GM21381 (cell line): ENCODE measurements around the gene HOXA3.

Experiments
- ATAC-seq: cut with Tn5 transposase; IDR thresholded peaks from one replicate; pipeline ENCODE4 v1.9.1; 2021; ENCODE audit warnings: mild to moderate bottlenecking, moderate library complexity; ENCODE audit not compliant: unreplicated experiment

HOXA3 gene

GRCh38 chr7:27116962-27117886, 35.2 kb downstream of the HOXA3 start:
- no peak for ATAC-seq

DNA sequence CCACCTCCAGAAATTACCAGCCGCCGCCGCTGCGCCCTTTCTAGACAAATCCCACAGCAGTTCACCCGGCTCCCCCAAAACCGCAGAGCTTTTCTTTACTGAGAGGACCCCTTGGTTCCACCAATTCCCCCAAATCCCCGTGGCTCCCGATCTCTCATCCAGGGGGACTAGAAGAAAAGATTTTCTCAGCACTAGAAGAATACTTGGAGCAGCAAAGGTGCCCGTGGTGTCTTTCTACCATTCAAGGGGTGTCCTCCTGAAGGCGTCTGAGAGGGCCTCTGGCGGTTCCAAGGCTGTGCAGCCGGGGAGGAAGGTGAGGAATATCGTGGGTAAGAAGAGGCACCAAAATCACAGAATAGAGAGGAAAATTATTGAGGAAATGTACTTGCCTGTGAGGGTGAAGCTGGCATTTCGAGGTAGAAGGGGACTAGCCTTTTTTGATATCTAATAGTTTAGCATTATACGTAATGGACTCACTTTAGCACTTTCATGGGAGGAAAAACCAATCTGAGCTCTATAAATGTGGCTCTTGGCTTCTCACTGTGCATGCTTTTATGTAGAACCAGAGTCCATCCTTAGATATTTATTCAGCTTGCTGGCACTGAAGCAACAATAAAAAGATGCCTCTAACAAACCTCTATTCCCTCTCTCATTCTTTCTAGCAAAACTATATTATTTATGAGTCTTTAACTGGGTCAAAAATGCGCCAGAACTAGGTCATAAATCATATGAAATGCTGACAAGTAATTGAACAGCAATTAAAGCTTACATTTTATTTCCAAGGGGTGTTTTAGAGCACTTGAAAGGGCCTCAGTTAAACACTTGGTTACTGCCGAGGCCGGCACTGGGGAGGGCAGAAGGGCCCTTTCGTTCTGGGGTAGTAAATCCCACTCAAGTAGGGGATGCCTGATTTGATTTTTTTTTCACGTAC, 36.1 kb downstream of the HOXA3 start:
- no peak for ATAC-seq

- no peak for ATAC-seq
These were observed 37.0 kb downstream of the HOXA3 start for GRCh38 chr7:27115221-27116026.

GRCh38 chr7:27114881-27115220, 37.5 kb downstream of the HOXA3 start:
- no peak for ATAC-seq

- ATAC-seq = no peak
These were observed 38.2 kb downstream of the HOXA3 start for GRCh38 chr7:27113991-27114769.

DNA sequence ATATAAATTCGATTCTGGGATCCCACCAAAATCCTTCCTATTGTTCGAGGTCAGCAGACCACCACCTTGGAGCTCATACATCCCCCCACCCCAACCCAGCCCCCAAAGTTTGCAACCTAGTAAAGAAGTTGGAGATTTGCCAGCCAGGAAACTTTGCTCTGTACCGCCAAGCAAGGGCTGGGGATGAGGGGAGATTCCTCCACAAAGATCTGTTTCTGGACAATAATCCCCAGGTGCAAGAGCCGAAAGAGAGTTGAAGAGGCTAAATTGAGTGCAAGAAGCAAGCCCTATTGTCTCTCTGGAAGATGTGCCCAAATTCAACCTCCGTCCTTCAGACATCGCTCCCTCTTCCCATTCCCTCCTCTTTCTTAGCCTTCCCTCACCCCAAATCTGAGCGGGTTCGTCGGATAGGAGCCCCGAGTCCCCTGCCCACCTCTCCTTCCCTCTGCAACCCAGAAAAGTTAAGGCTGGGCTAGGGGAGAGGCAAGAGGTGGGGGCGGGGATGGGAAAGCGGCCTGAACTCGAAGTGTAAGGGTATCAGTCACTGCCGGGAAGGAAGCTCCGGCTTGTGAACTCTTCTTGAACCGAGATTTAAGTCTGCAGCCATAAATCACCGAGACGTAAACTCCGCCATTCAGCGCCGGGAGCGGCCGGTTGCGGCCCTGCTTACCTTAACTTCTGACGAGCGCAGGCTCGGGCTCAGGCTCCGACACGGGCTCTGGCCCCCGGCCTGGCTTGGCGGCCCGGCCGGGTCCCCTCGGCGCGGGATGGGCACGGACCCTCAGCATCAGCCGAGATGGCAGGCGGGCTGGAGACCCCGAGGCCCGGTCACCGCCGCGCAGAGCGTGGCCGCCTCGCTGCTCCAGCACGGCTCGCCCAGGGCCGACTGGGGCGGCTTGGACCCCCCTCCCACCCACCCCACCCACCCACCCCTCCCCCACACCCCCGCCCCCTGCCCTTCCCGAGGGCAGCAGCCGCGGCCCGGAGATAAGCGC, 39.1 kb downstream of the HOXA3 start:
- ATAC-seq = no peak

- no peak for ATAC-seq
These were observed 40.0 kb downstream of the HOXA3 start for GRCh38 chr7:27112361-27112760.

DNA sequence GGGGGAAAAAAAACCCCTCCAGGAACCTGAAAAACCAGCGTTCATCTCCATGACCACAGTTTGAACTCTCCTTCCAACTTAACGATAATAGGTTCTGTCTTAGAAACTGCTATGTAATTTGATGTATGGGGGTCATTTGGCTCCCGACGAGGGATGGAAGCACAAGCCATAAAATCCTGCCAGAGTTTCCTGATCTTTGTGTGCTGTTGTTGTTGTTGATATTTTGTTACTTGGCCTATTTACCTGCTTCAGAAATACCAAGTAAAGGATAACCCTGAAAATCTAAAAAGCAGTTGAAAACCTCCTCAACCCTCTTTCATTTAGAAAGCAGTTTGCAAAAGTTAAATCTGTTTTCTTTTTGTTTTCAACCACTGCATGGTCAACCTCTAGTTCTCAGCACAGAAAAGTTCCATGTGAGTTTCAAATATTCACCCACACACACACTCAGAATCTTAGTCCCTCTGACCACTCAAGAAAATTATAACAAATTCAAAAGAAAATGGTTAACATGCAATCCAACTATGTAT, 40.6 kb downstream of the HOXA3 start:
- no peak for ATAC-seq

GRCh38 chr7:27111042-27111750, 41.2 kb downstream of the HOXA3 start:
- no peak for ATAC-seq

GRCh38 chr7:27110186-27111031, 42.0 kb downstream of the HOXA3 start:
- no peak for ATAC-seq

DNA sequence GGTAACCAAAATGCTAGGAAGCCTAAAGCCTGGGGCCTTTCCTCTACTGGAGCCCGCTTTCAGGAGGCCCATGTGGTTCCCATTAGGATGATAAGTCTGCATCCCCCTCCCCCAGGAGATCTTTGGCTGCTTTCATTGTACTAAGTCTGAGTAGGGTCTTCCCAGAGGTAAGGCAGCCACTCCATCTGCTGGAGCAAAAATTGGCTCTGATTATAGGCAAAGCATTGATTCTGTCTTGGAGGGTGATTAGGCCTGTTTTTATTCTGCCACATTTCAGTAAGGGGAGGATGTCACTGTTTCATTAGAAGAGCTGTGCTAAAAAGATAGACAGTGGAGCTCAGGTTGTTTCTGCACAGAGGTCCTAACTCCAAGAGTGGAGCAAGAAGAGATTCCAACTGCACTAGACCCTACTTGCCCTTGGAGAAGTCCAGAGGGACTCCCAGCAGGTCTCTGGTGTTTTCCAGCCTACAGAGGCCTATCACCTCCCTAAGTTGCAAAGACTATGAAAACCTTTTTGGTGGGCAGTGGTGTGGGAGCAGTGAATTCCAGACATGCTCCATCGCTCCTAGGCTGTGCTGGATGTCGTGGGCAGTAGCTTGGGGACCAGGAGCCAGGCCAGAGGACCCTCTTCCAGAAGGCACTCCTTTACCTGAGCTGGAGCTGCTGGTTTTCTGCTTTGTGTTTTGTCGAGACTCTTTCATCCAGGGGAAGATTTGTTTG, 42.8 kb downstream of the HOXA3 start:
- ATAC-seq = no peak

GRCh38 chr7:27108390-27109127, 43.8 kb downstream of the HOXA3 start:
- ATAC-seq = no peak

DNA sequence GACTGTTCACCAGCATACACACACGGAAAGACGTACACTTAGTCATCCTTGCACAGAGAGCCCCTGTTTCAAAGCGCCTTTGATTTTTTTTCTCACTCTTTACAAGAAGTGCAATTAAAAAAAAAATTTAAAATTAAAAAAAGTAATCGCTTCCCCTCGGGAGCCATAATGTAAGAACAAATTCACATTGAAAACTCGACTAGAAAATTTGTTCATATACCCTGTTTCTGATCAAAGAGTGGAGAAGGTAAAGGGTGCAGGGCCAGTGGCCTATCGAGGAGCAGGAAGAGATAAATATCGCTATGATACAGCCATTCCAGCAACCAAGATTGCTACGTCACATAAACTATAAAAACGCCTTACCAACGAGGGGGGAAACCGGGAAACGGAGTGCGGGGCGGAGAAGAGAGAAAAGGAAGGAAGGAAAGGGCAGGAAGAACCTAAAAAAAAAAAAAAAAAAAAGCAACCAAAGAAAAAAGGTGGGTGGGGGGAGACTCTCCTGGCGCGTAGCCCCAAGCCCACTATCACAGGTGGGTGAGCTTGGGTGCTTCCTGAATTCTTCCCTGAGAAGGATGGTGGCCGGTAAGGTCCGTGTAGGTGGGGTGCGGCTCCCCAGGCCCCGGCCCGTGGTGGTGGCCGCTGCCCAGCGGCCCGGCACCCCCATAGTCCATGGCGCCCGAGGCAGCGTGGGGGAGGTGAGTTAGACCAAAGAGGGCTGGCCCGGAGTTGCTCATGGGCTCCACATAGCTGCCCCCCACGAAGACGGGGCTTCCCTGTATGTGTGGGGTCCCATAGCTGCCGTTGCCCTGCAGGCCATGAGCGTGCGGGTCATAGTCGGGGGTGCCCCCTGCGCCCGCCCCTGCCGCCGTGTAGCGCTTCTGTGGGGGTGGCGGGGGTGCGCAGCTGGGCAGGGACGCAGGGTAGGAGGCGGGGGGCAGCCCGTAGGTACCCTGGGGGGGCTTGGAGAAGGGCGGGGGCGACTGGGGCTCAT, 44.7 kb downstream of the HOXA3 start:
- ATAC-seq = no peak

GRCh38 chr7:27106901-27107240, 45.5 kb downstream of the HOXA3 start:
- no peak for ATAC-seq
